ENCODE measurements around the gene LCNL1. TPM values are rescaled to one million over a fixed set of nuclear protein-coding genes. Genes with fewer than 3 reads are reported as not detected.
A peak's percentile ranks its signal among the peaks of the same experiment; 100 is the strongest.

LCNL1 gene
- polyA plus RNA-seq, 1 donor (not counting 4 experiments of a cell fraction or from before 2014, with no cell fraction given), result not detected

DNA sequence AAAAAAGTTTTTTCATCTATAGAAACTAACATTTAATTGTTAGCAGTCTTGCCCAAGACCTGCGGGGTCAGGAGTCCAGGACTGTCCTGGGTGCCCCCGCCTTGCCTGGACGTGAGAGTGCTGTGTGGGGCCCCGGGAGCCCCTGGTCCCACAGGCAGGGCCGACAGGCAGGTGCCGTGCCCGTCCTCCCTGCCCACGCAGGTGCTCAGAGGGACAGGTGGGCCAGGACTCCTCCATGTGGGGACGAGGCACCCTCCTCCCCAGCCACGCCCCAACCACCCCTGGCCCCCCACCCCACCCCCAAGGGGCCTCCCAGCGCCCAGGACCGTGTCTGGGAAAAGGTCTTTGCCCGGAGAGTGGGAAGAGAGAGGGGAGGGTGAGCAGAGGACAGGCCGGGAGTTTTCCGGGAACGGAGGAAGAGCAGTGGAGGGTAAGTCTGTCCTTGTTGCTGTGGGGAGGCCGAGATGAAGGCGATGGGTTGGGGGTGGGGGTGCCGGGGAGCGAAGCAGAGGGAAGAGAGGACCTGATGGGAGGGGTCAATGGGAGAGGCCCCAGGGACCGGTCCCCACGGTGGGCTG, 33.5 kb upstream of the LCNL1 start:
- H4K20me1 ChIP-seq (ENCODE audit: control insufficient read depth, extremely low read depth, insufficient read depth, low read length), result no peaks in the 10 kb centered on the region
- no peaks in the 10 kb centered on the region for H3K27me3 ChIP-seq (ENCODE audit: control insufficient read depth, extremely low read depth, insufficient read depth, low read length)
- dilution Hi-C loops (cut with MboI; ENCODE audit: extremely low pct_ligation_motif_present, low sequenced_read_pairs), result loop anchor here (25.0 kb wide), 1 partner anchor 137 kb away; the partner anchor contains the start of gene RABL6
- peak overlapping the region; percentile 74 for H2AFZ ChIP-seq (ENCODE audit: control insufficient read depth, low read length)
- no peaks in the 10 kb centered on the region for H3K79me2 ChIP-seq (ENCODE audit: control insufficient read depth, insufficient read depth, low read length)
- H3K4me1 ChIP-seq (ENCODE audit: control insufficient read depth, extremely low read depth, insufficient read depth, low read length), result peaks cover 14% of the 10 kb centered on the region
- H3K4me2 ChIP-seq (ENCODE audit: control insufficient read depth, extremely low read depth, insufficient read depth, low read depth, low read length), result peak overlapping the region; percentile 54
- TF ChIP-seq CTCF (optimal IDR thresholded peaks at IDR 0.05 in 1 of 3, IDR thresholded peaks at IDR 0.05 in 1 of 3, conservative IDR thresholded peaks at IDR 0.05 in 1 of 3; ENCODE audit: extremely low read depth in 1 of 3, insufficient read depth in 2 of 3, low read length in 3 of 3) (no peak), EZH2 (IDR thresholded peaks at IDR 0.05; ENCODE audit: low read length) (no peak)
- peak overlapping the region; percentile 63 to 70 (median 65) for H3K4me3 ChIP-seq (ENCODE audit: control insufficient read depth in 2 of 3, extremely low read depth in 1 of 3, insufficient read depth in 2 of 3, low read depth in 1 of 3, low read length in 3 of 3)
- H3K9me1 ChIP-seq (ENCODE audit: control insufficient read depth, extremely low read depth, insufficient read depth, low read length), result no peaks in the 10 kb centered on the region
- no peak for FAIRE-seq
- no peak overlapping the region for H3K27ac ChIP-seq (ENCODE audit: control insufficient read depth, insufficient read depth, low read length)
- H3K9ac ChIP-seq (ENCODE audit: control insufficient read depth, extremely low read depth, insufficient read depth, low read length), result peak overlapping the region; percentile 64
- no peaks in the 10 kb centered on the region for H3K9me3 ChIP-seq (ENCODE audit: control insufficient read depth, low read depth, low read length)
- DNase-seq (ENCODE audit: low read depth, low spot score), result no peak
- H3K36me3 ChIP-seq (ENCODE audit: control insufficient read depth in 2 of 2, extremely low read depth in 1 of 2, insufficient read depth in 2 of 2, low read length in 2 of 2), result no peaks in the 10 kb centered on the region

DNA sequence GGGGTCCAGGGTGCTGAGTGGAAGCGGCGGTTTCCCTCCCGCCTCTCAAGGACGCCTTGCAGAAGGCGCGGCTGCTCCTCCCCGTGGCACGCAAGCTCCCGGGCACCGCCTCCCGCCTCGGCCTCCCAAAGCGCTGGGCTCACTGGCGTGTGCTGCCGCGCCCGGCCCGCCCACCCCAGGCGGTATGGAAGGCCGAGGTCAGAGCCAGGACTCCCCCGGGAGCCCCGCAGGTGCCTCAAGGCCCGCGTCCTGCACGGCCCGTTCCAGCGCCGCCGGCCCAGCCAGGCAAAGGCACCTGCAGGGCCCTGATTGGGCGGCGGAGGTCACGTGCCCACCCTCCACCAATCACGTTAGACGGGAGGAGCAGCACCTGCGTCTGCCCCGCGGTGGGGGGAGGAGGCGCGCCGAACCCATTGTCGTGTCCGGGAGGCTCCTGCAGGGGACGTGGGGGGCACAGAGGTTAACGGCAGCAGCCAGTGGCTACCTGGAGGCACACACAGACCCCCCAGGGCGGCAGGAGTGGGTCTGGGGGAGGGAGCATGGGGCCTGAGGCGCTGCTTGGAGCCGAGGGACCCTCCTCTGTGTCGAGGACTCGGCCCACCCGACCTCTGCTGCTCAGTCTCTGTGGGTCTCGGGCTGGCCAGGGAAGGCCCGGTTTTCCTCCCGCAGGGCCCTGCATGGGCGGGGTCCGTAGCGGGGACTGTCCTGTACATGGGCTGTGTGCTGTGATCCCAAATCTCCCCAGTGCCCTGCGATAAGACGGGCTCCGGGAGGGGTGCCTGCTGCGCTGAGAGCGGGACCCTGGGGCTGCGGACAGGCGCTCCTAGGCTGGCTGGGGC, 32.8 kb upstream of the LCNL1 start:
- no peaks in the 10 kb centered on the region for H3K27me3 ChIP-seq (ENCODE audit: control insufficient read depth, extremely low read depth, insufficient read depth, low read length)
- no peak overlapping the region for H3K27ac ChIP-seq (ENCODE audit: control insufficient read depth, insufficient read depth, low read length)

More for the DNA sequence above, 32.8 kb upstream of the LCNL1 start:
- FAIRE-seq (peak; percentile 63), DNase-seq (ENCODE audit: low read depth, low spot score) (peak; percentile 62)
- Histone ChIP-seq H3K9me1 (ENCODE audit: control insufficient read depth, extremely low read depth, insufficient read depth, low read length) (no peaks in the 10 kb centered on the region), H3K4me1 (ENCODE audit: control insufficient read depth, extremely low read depth, insufficient read depth, low read length) (peaks cover 12% of the 10 kb centered on the region), H3K9ac (ENCODE audit: control insufficient read depth, extremely low read depth, insufficient read depth, low read length) (peak overlapping the region; percentile 65), H4K20me1 (ENCODE audit: control insufficient read depth, extremely low read depth, insufficient read depth, low read length) (no peaks in the 10 kb centered on the region), H3K79me2 (ENCODE audit: control insufficient read depth, insufficient read depth, low read length) (no peaks in the 10 kb centered on the region), H3K36me3 (ENCODE audit: control insufficient read depth in 2 of 2, extremely low read depth in 1 of 2, insufficient read depth in 2 of 2, low read length in 2 of 2) (no peaks in the 10 kb centered on the region), H3K4me2 (ENCODE audit: control insufficient read depth, extremely low read depth, insufficient read depth, low read depth, low read length) (peak overlapping the region; percentile 94), H3K4me3 (ENCODE audit: control insufficient read depth in 2 of 3, extremely low read depth in 1 of 3, insufficient read depth in 2 of 3, low read depth in 1 of 3, low read length in 3 of 3) (peak overlapping the region; percentile 63 to 70 (median 65)), H3K9me3 (ENCODE audit: control insufficient read depth, low read depth, low read length) (no peaks in the 10 kb centered on the region), H2AFZ (ENCODE audit: control insufficient read depth, low read length) (peak overlapping the region; percentile 95)
- dilution Hi-C loops (cut with MboI; ENCODE audit: extremely low pct_ligation_motif_present, low sequenced_read_pairs), result loop anchor here (25.0 kb wide), 1 partner anchor 138 kb away; the partner anchor contains the start of gene RABL6
- TF ChIP-seq EZH2 (IDR thresholded peaks at IDR 0.05; ENCODE audit: low read length) (no peak), CTCF (optimal IDR thresholded peaks at IDR 0.05 in 1 of 3, IDR thresholded peaks at IDR 0.05 in 1 of 3, conservative IDR thresholded peaks at IDR 0.05 in 1 of 3; ENCODE audit: extremely low read depth in 1 of 3, insufficient read depth in 2 of 3, low read length in 3 of 3) (no peak)
